HG03139 (cell line): Measurements from ENCODE around the gene SPATA2.
"Not testable (repeated sequence)": the region's sequence is repeated elsewhere in the genome, so short reads cannot be mapped to it uniquely, and the experiment has no call there.

Experiments used
- ATAC-seq: cut with Tn5 transposase; IDR thresholded peaks from one replicate; pipeline ENCODE4 v1.9.1; 2021; ENCODE audit not compliant: unreplicated experiment

Gene SPATA2

DNA sequence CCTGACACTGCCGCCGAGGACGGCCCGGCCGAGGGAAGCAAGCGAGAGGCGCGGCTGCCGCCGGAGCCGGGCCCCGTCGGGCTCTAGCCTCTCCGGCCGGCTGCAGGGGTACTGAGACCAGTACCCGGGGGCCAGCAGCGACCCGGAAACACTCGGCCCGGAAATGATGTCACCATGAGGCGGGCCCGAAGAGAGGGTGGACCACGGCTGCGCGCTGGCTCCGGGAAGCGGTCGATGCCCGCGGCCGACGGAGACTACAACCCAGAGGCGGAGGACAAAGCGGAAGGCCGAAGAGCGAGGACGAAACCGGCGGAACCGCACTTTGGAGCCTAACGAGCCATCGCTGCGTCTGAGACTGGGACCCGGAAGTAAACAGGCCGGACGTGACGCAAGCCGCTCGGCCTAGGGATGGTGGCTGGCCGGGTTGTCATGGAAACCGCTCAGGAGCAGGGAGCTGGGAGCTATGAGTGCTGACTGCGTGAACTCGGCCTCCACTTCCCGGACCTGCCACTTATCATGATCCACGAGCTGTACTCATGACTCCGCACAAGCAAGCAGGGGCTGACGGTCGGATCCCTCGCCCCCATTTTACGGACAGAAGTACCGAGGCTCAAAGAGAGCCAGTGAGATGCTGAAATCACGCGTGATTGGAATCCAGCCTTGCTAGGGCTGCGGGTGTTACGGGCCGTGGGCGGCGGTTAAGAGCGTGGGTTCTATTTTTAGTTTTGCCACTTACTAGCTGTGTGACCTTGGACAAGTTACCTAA, at the start of gene SPATA2:
SPATA2 (minus strand) TSS at position 150 of the 766 bp plus-strand sequence. CDS start 7,039 bp downstream, outside the sequence.
- ATAC-seq = peak; percentile 78

DNA sequence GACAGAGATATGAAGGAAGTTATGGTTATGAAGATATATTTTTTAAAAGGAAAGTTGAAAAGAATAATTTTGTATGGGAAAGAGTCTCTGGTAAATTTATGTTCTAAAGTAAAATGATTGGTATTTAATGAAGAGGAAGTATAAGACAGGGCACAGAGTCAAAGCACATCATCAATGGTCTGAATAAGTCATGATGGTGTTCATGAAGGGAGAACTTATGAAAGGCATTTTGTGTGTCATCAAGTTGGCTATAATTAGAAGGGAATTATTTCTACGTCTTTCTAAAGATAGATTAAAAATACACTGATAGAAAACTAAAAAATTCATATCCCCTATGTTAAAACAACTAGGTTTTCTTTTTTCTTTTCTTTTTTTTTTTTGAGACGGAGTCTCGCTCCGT, 46.1 kb upstream of the SPATA2 start:
- ATAC-seq = no peak

- ATAC-seq = not testable (repeated sequence)
Observed at GRCh38 chr20:49957089-49957938, 42.0 kb upstream of the SPATA2 start.

DNA sequence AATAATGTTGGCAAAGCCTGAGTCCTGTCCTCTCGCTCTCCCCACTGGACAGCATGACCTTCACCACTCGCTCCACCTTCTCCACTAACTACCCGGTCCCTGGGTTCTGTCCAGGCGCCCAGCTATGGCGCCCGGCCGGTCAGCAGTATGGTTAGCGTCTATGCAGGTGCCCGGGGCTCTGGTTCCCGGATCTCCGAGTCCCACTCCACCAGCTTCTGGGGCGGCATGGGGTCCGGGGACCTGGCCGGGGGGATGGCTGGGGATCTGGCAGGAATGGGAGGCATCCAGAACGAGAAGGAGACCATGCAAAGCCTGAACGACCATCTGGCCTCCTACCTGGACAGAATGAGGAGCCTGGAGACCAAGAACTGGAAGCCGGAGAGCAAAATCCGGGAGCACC, 41.4 kb upstream of the SPATA2 start:
- no peak for ATAC-seq

- not testable (repeated sequence) for ATAC-seq
Observed at GRCh38 chr20:49955830-49956396, 40.6 kb upstream of the SPATA2 start.

DNA sequence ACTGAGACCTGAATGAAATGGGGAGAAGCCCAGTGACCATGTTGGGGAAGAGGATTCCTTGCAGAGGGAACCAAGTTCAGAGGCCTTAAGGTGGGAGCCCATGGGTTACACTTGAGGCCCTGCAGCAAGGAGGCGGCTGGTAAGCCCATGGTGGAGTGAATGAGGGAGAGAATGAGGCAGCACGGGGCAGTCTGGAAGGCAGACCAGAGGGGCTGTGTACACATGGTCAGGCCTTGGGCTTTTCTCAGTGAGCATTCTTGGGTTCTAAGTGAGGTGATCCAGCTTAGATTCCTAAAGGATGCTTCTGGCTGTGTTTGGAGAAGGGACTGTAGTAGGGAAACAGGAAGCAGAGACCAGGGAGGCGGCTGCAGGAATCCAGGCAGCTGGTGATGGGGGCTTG, 39.8 kb upstream of the SPATA2 start:
- no peak for ATAC-seq

DNA sequence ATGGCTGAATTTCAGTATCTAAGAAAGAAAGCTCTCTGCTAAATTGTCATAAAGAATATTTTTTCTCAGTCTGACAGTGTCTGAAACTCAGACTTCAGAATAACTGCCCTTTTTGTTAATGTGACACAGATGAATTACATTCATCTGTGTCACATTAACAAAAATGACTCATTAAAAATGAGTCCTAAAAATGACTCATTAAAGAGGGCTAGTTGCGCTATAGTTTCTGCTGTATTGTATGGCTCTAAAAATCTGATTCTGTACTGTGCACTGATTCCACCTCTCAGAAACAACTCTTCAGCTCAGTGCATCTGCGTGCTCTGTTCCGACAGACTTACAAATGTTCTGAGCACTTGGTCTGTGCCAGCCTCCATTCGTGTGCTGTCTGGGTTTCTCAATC, 35.8 kb upstream of the SPATA2 start:
- no peak for ATAC-seq

- no peak for ATAC-seq
Observed at GRCh38 chr20:49948809-49949507, 33.6 kb upstream of the SPATA2 start.

- ATAC-seq = no peak
Observed at GRCh38 chr20:49948178-49948577, 32.8 kb upstream of the SPATA2 start.

DNA sequence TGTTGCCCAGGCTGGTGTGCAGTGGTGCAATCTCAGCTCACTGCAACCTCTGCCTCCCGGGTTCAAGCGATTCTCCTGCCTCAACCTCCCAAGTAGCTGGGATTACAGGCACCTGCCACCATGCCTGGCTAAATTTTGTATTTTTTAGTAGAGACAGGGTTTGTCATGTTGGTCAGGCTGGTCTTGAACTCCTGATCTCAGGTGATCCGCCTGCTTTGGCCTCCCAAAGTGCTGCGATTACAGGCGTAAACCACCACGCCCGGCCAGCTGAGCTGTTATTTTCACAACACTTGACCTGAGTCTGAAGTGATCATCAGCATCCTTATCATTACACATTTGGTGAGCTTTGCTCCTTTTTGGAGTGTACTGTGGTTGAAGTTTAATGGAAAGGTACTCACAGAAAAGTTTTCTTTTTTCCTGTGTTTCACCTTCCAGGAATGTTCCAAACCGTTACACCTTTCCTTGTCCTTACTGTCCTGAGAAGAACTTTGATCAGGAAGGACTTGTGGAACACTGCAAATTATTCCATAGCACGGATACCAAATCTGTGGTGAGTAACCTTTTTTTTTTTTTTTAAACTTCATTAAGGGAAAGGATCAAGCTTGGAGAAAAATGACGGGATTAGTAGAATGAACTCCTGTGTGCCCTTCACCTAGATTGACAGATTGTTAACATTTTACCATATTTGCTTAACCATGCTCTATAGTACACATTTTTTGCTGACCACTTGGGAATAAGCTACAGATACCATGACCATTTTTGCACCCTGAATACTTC, 30.6 kb upstream of the SPATA2 start:
- ATAC-seq = no peak

DNA sequence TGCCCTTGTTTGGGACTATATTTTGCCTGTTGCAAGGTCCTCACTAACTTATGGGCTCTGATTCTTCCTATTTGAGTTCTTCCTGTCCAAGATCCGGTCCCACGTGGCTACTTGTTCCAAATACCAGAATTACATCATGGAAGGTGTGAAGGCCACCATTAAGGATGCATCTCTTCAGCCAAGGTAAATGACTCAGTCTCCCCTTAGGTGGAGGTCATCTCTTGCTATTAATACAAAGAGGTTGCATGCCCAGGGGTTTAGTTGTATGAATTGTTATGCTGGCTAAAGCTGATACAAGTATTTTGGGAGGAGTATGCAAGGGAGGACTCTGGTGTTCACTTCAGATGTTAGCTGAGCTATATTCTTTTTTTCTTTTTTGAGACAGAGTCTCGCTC, 30.0 kb upstream of the SPATA2 start:
- no peak for ATAC-seq

GRCh38 chr20:49942942-49943341, 27.6 kb upstream of the SPATA2 start:
- no peak for ATAC-seq

- no peak for ATAC-seq
Observed at GRCh38 chr20:49942303-49942702, 27.0 kb upstream of the SPATA2 start.

DNA sequence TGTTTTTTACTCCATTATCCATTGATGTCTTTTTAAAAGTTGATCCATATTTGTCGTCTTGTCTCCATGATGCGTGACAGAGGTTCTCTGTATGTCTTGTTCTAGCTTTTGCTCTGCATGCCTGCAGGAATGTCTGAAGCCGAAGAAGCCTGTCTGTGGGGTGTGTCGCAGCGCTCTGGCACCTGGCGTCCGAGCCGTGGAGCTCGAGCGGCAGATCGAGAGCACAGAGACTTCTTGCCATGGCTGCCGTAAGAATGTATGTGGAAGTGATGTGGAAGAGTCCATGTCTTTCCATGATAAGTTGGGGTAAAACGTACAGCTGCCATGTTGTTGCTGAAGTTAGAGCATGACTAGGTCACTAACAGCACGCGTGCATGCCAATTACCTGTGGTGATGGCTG, 26.1 kb upstream of the SPATA2 start:
- ATAC-seq = no peak

DNA sequence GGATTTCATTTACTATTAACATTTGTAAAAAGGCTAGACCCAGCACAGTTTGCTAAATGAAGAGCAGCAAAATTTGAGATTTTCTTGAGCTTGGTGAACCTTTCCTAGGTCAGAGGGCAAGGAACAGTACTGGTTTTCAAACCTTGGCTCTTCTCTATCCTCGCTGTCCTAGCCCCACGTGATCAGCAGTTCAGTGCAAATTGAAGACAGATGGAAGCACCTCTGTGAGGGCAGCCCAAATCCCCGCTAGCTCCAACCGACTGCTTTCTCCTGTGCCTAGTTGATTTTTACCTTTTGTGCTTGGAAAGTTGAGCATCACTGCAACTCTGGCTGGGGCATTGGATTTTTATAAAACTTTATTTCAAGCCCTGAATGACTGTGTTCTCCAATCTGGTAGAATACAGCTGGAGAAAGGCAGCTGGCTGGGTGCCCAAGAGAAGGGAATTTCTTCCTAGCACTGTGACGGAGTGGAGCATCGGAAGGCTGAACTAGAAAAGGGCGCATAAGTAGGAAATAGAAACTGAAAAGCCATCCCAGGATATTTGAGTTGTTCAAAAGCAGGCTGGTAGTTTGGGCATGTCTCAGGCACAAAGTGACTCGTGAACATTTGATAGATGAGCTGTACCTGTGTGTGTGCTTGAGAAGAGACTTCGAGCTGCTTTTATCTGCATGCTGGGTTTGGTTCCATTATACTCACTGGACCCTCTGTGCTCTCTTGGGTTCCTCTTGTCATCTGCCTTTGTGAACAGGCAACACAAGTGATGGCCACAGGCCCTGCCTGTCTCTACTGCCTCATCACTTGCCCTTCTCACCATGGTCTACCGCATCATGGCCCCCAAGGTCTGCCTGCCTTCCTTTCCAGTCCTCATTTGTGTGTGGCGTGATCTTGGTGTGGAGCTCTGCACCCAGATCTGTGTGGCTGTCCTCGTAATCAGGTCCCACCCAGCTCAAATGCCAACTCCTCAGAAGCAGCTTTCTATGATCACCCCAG, 23.1 kb upstream of the SPATA2 start:
- no peak for ATAC-seq

DNA sequence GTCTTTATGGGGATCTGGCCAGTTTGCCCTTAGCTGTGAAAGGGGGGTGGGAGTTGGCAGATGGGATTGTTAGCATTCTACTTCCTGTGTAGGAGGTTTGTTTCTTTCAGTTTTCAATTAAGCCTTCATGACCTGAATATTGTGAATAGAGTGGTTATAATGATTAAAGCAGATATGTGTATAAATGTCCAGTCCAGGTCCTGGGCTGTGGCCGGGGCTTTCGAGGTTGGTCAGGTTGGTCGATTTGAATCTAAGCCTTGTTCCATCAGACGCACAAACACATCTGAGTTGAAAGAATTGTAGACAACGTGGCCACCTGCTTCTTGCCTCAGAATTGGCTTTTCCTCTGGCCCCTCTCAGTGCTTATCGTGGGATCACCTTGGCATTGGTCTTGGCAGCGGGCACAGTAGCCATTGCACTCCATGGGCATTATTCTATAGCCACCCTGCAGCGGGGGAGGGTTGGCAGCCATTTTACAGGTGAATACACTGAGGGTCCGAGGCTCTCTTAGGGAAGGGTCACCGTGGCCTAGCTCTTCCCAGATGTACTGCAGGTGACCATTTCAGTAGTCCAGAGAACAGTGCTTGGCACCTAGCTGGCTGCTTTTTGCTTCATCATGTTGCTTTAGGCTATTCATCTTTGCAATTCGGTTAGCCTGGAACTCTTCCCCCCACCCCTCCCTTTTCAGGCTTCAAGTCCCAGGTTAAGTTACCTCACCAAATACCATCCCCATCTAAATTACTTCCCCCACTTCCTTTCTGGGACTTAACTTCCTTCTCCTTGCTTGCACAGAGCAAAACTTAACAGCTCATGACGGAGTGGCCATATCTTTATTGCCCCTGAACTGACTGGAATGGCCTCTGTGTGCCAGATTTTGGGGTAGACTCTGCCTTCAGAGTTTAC, 21.9 kb upstream of the SPATA2 start:
- no peak for ATAC-seq

DNA sequence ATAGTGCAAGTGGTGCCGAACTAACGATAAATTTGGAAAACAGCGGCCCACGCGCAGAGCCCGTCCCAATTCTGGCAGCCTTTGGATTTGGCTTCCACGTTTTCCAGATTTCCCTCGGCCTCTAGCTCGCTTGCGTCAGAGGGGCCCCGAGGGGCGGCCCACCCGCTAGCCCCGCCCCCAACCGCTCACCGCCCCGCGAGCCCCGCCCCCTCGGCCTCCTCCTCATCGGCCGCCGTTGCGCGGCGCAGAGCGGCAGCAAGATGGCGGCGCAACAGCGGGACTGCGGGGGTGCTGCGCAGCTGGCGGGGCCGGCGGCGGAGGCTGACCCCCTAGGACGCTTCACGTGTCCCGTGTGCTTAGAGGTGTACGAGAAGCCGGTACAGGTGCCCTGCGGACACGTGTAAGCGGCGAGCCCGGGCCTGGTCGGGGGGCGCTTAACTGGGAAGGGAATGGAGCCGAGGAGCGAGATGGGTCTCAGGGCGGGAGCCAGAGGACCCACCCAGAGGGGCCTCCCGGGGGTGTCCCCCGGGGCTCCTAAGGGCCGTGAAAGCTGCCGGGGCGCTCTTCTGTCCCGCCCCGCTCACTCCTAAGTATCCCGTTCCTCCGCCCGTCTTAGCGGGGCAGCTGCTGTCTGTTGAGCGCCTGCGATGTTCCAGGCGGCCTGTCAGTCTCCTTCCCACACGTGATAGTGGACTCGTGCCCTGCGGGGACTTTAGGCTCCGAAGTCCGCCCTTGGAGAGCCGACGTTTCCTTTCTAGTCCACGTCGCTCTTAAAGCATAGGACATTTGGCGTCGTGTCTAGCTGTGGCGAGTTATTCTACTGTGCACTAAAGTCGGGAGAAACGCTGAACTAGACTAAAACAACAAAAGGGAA, 21.1 kb upstream of the SPATA2 start, which contains the start of gene RNF114:
RNF114 (plus strand) TSS at position 245 of the 874 bp plus-strand sequence; CDS start at position 261, 16 bp downstream.
- ATAC-seq = peak; percentile 54
